AG20443 (cell line): ENCODE measurements around the gene NFASC.

Experiments
- DNase-seq: peaks from one replicate; pipeline ENCODE4 v3.0.0; 2012; ENCODE audit warnings: low spot score, mixed read lengths

The NFASC gene

GRCh38 chr1:205041998-205042910 lies 171.6 kb downstream of the NFASC start:
- no peak for DNase-seq

- DNase-seq, result peak; percentile 45
Observed at GRCh38 chr1:205042911-205043806, 172.5 kb downstream of the NFASC start, which contains the start of gene CNTN2. Gene CNTN2, plus strand, starts transcription at chr1:205043212. Its CDS starts 9,974 bp downstream, at chr1:205053186.

- DNase-seq, result no peak
Observed at GRCh38 chr1:205043866-205044265, 173.2 kb downstream of the NFASC start.

DNA sequence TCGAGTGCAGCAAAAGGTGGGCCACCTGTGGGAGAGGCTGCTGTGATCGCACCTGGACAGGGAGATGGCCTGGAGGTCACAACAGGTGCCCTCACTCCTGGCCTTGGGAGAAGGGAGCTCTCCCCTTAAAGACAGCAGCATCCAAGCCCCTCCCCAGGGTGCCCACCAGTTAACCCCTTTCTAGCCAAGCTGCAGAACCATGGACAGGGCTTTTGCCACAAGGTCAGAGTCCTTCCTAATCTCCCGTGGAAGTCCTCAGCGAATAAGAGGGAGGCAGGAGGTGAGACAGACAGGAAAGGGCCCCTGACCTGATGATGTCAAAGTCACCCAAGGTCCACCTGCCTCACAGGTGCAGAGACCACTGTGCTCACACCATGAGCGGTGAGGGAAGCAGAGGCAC lies 174.1 kb downstream of the NFASC start:
- DNase-seq, result no peak

- DNase-seq, result no peak
Observed at GRCh38 chr1:205045146-205045545, 174.5 kb downstream of the NFASC start.

GRCh38 chr1:205046870-205047269 lies 176.2 kb downstream of the NFASC start:
- DNase-seq, result no peak

DNA sequence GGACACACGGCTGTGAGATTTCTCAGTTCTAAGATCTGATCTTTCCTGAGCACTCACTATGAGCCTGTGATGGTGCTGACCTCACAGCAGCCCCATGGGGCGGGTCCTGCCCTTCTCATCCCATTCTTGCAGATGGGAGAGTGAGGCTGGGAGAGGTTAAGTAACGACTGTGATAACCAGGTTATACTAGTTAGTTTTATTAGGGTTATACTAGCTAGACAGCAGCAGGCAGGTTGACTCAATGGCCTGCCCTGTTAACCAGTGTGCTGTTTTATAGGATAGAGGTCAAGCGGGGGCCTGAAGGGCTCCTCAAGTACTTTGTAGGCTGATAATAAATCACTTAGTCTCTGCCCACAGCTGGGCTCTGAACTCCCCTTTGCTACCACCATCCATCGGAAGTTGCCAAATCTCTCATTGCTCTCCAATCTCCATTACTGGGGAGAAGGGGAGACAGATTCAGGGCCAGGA lies 177.1 kb downstream of the NFASC start:
- no peak for DNase-seq

GRCh38 chr1:205048382-205048781 lies 177.7 kb downstream of the NFASC start:
- no peak for DNase-seq

DNA sequence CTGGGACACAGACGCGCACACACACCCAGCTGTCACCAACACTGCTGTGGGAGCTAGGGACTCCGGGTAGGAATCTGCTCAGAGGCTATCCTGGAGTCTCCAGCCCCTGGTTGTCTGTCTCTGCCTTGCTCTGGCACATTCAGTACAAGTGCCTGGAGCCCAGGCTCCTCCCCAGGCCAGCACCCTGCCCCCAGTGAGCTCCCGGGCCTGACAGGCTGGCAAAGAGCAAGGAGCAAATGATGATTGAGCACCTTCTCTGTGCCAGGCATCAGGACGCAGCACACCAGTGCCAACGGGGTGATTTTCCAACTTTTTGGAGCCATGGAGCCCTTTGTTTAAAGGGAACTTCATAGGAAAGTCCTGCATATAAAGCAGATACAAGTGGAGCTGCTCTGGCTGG lies 178.8 kb downstream of the NFASC start:
- no peak for DNase-seq

DNA sequence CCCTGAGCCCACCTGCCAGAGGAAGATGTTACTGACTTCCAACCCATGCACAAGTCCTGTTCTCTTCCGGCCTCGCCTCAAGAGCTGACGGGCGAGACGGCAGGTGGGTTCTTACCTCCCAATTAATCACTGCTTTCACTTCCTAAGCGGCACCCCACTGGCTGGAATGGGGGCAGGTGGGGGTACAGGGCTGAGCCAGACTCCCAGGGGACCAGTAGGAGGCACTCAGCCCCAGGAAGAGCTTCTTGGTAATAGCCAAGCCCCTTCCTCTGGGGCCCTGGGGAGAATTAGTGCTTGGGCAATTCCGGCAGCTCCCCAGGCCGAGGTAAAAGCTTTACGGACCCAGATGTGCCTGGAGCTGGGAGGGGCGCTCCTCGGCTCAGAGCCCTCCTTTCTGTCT lies 182.0 kb downstream of the NFASC start:
- DNase-seq, result no peak

DNA sequence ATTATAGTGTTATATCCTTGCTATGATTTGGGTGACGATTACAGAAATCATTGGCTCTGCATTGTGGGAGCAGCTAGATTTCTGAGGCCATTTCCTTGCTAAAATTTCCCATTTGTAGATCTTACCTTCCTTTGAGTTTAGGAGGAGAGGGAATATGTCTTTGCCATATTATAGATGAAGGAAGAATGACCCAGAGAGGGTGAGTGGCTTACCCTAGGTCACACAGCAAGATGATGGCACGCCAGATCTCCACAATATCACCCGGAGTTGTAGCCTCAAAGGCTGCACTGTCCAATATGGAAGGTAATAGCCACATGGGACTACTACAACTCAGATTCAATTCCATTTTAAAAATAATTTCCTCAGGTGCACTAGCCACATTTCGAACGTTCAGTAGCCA lies 182.6 kb downstream of the NFASC start:
- no peak for DNase-seq

DNA sequence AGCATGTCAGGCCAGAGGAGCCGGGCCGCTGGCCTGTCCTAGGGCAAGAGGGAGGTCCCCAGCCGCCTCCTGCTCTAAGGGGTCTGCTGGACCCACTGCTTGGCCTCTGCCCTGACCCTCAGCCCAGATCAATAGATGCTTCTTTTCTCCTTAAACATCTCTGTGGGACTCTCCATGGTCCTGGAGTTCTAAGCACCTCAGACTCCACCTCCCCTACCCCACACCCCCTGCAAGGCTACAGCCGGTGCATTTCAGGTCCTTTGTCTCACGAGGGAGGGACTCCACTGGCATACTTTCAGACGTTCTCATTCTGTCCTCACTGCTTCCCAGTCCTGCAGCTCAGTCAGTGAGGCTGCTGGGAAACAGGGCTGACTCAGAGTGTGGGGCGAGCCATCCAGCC lies 183.4 kb downstream of the NFASC start:
- DNase-seq, result no peak

GRCh38 chr1:205056188-205056611 lies 185.5 kb downstream of the NFASC start:
- DNase-seq, result no peak

- no peak for DNase-seq
Observed at GRCh38 chr1:205056956-205057568, 186.4 kb downstream of the NFASC start.

DNA sequence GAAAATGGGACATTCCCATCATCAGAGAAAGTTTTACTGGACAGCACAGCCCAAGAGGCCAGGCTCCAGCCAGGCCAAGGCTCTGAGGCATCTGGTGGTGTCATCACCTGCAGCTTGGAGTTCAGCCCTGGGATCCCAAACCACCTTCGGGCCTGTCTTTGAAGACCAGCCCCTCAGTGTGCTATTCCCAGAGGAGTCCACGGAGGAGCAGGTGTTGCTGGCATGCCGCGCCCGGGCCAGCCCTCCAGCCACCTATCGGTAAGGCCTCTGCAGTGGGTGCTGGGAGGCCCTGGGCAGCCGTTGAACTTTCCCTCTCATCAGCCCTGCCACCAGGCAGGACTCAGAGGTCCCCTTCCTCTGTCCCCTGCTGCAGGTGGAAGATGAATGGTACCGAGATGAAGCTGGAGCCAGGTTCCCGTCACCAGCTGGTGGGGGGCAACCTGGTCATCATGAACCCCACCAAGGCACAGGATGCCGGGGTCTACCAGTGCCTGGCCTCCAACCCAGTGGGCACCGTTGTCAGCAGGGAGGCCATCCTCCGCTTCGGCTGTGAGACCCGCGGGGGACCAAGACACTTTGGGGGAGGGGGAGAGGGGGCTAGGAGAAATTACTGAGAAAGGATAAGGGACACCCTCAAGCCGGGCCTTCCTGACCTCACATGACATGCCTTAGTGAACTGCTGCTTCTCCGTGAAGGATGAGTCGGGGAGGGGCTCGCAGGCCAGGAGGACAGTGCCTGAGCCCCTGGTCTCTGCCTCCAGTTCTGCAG lies 187.3 kb downstream of the NFASC start:
- no peak for DNase-seq

- no peak for DNase-seq
Observed at GRCh38 chr1:205058853-205059252, 188.2 kb downstream of the NFASC start.

- DNase-seq, result no peak
Observed at GRCh38 chr1:205059660-205060059, 189.0 kb downstream of the NFASC start.

DNA sequence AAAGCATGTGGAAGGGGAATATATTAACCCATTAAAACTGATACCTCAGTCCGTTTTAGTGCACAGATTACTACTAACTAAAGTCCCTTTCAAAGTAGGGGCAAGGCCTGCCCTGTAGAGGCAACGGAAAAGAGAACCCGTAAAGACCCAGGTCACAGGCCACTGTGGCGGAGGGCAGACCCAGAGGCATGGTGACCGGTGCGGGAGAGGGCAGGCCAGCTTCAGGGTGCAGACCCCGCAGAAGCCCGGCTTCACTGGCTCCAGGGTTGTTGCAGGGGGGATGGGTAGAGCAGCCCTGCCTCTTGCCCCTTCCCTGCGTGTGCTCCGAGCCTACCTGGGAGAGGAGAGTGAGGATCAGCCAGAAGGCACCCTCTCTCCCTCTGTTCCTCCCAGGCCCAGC lies 190.1 kb downstream of the NFASC start:
- no peak for DNase-seq

- DNase-seq, result no peak
Observed at GRCh38 chr1:205061227-205061626, 190.6 kb downstream of the NFASC start.

DNA sequence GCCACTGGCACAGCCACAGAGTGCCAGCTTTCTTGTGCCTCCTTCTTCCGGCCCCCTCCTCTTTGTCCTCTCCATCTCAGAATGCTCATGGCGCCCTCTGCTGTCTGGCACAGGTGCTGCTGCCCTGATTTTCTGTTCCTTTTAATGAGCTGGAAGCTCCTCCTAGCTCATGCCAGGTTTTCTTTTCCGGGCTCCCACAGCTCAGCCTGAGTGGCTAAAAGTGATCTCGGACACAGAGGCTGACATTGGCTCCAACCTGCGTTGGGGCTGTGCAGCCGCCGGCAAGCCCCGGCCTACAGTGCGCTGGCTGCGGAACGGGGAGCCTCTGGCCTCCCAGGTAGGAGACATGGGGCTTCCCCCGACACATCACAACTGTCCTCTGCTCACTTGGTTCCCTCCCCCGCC lies 191.0 kb downstream of the NFASC start:
- DNase-seq, result peak; percentile 86

GRCh38 chr1:205062319-205062718 lies 191.7 kb downstream of the NFASC start:
- no peak for DNase-seq
